Fibroblast of villous mesenchyme (primary cell): ENCODE results near the gene ZNF469. TPM values are rescaled to one million over a fixed set of nuclear protein-coding genes. Genes with fewer than 3 reads are reported as not detected.

Source experiments
- DNase-seq: peaks from one replicate; pipeline ENCODE4 v3.0.0-alpha.2; 2010; ENCODE audit warnings: low read depth
- H3K4me3 ChIP-seq: 2 replicates; pipeline ENCODE4 v1.5.1; 2011; ENCODE audit warnings: low read depth, mild to moderate bottlenecking, low read length
- CTCF ChIP-seq: IDR thresholded peaks from 2 replicates; pipeline ENCODE4 v1.5.1; 2012; ENCODE audit warnings: low read depth, mild to moderate bottlenecking, low read length; ENCODE audit not compliant: insufficient read depth
- total RNA-seq: library from RNA; depleted of rRNA; stranded (reverse); fragments of >200 nt; gene quantifications from 2 replicates; pipeline ENCODE4 v1.2.3, GENCODE V29; 2012

The ZNF469 gene
- total RNA-seq, 1 donor, result 6.0 TPM

GRCh38 chr16:88379694-88380040 lies 3.1 kb upstream of the ZNF469 start:
- no peak for DNase-seq
- H3K4me3 ChIP-seq, result no peak overlapping the region
- no peak for TF ChIP-seq CTCF

- TF ChIP-seq CTCF, result no peak
- DNase-seq, result no peak
- no peak overlapping the region for H3K4me3 ChIP-seq
These were observed 2.7 kb upstream of the ZNF469 start for GRCh38 chr16:88380099-88380498.

GRCh38 chr16:88380619-88381018 lies 2.1 kb upstream of the ZNF469 start:
- DNase-seq, result no peak
- no peak overlapping the region for H3K4me3 ChIP-seq
- no peak for TF ChIP-seq CTCF

- no peak overlapping the region for H3K4me3 ChIP-seq
- no peak for TF ChIP-seq CTCF
- DNase-seq, result no peak
These were observed 823 bp upstream of the ZNF469 start for GRCh38 chr16:88381820-88382451.

- H3K4me3 ChIP-seq, result peak overlapping the region; percentile 58
- peak; percentile 62 for TF ChIP-seq CTCF
- peak; percentile 69 for DNase-seq
These were observed 852 bp downstream of the ZNF469 start for GRCh38 chr16:88383401-88384221.

- DNase-seq, result no peak
- TF ChIP-seq CTCF, result no peak
- H3K4me3 ChIP-seq, result peak overlapping the region; percentile 58
These were observed 1.7 kb downstream of the ZNF469 start for GRCh38 chr16:88384222-88385111.
